Thyroid gland (tissue), 4 donors: ENCODE data around the gene SMG6.
"Not testable (repeated sequence)": the region's sequence is repeated elsewhere in the genome, so short reads cannot be mapped to it uniquely, and the experiment has no call there.

Experiments
- POLR2A ChIP-seq, 2 donors: fragments of 450-650 bp; IDR thresholded peaks; one replicate each; pipeline ENCODE4 v1.6.1; 2017; ENCODE audit warnings: antibody characterized with exemption in 2 of 2, mild to moderate bottlenecking in 2 of 2, moderate library complexity in 1 of 2
- TF ChIP-seq, protein P1 (sequence below), 6 experiments: fragments of 200-600 bp in 3 of 6; fragments of 450-650 bp in 3 of 6; sonication (generic) in 3 of 6; IDR thresholded peaks; one replicate each; pipeline ENCODE4 v1.5.1; 2016 to 2019; ENCODE audit warnings: antibody characterized with exemption in 6 of 6, mild to moderate bottlenecking in 2 of 6, inconsistent platforms in 1 of 6, moderate library complexity in 1 of 6

DNA sequence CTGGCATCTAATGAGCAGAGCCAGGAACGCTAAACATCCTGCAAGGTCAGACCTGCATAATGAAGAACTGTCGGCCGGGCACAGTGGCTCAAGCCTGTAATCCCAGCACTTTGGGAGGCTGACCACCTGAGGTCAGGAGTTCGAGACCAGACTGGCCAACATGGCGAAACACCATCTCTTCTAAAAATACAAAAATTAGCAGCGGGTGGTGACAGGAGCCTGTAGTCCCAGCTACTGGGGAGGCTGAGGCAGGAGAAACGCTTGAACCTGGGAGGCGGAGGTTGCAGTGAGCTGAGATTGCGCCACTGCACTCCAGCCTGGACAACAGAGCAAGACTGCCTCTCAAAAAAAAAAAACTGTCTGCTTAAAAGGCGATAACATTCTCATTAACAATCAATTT lies 38.4 kb downstream of the SMG6 start:
- TF ChIP-seq, protein P1, sequence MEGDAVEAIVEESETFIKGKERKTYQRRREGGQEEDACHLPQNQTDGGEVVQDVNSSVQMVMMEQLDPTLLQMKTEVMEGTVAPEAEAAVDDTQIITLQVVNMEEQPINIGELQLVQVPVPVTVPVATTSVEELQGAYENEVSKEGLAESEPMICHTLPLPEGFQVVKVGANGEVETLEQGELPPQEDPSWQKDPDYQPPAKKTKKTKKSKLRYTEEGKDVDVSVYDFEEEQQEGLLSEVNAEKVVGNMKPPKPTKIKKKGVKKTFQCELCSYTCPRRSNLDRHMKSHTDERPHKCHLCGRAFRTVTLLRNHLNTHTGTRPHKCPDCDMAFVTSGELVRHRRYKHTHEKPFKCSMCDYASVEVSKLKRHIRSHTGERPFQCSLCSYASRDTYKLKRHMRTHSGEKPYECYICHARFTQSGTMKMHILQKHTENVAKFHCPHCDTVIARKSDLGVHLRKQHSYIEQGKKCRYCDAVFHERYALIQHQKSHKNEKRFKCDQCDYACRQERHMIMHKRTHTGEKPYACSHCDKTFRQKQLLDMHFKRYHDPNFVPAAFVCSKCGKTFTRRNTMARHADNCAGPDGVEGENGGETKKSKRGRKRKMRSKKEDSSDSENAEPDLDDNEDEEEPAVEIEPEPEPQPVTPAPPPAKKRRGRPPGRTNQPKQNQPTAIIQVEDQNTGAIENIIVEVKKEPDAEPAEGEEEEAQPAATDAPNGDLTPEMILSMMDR (IDR thresholded peaks at IDR 0.05) = not testable (repeated sequence)
- not testable (repeated sequence) for TF ChIP-seq POLR2A (IDR thresholded peaks at IDR 0.05)
